HEK293T (cell line): ENCODE data around the gene ANO2.

Source experiments
- ARNT ChIP-seq: fragments of 450-650 bp; IDR thresholded peaks from 2 replicates; pipeline ENCODE4 v1.6.1; 2017; ENCODE audit warnings: mild to moderate bottlenecking
- BHLHE40 ChIP-seq: fragments of 450-650 bp; IDR thresholded peaks from 2 replicates; pipeline ENCODE4 v1.6.1; 2016; ENCODE audit warnings: mild to moderate bottlenecking, moderate library complexity, borderline replicate concordance
- FOXA1 ChIP-seq: fragments of 450-650 bp; IDR thresholded peaks from 2 replicates; pipeline ENCODE4 v1.6.1; 2016; ENCODE audit warnings: mild to moderate bottlenecking
- FOXM1 ChIP-seq: fragments of 450-650 bp; IDR thresholded peaks from 2 replicates; pipeline ENCODE4 v1.6.1; 2017; ENCODE audit warnings: mild to moderate bottlenecking, borderline replicate concordance
- L3MBTL2 ChIP-seq: fragments of 450-650 bp; conservative IDR thresholded peaks from 2 replicates; pipeline ENCODE4 v1.6.1; 2016; ENCODE audit warnings: mild to moderate bottlenecking
- SUZ12 ChIP-seq: fragments of 450-650 bp; IDR thresholded peaks from 2 replicates; pipeline ENCODE4 v1.6.1; 2016; ENCODE audit warnings: mild to moderate bottlenecking
- TARDBP ChIP-seq: fragments of 450-650 bp; IDR thresholded peaks from 2 replicates; pipeline ENCODE4 v1.6.1; 2016
- ZNF384 ChIP-seq: fragments of 450-650 bp; IDR thresholded peaks from 2 replicates; pipeline ENCODE4 v1.6.1; 2016
- TF ChIP-seq, protein P1 (sequence below): fragments of 450-650 bp; IDR thresholded peaks from 2 replicates; pipeline ENCODE4 v1.6.1; 2016

DNA sequence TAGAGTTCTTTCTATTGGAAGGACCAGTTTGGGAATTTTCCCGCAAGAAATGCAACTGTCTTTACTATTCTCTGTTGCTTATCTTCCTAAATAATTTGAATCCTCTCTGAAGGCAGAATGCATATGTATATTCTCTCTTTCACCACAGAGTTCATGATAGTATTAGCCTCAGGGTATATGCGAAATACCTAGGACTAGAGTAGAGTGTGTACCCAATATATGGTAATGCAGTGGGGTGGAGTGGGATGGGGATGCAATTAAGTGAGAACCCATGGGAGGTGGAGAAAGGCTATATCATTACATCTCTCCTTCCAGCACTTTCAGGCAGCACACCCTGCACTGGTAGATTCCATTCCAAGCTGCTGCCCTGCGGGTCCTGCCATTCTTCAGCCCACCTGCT is 207.3 kb downstream of the ANO2 start:
- TF ChIP-seq ARNT (no peak), SUZ12 (no peak), ZNF384 (no peak), FOXA1 (no peak), L3MBTL2 (no peak), BHLHE40 (no peak), FOXM1 (no peak), TARDBP (no peak)
- TF ChIP-seq, protein P1, sequence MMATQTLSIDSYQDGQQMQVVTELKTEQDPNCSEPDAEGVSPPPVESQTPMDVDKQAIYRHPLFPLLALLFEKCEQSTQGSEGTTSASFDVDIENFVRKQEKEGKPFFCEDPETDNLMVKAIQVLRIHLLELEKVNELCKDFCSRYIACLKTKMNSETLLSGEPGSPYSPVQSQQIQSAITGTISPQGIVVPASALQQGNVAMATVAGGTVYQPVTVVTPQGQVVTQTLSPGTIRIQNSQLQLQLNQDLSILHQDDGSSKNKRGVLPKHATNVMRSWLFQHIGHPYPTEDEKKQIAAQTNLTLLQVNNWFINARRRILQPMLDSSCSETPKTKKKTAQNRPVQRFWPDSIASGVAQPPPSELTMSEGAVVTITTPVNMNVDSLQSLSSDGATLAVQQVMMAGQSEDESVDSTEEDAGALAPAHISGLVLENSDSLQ, result no peak
